ACC112 (cell line): ENCODE measurements around the gene AARS2.
A peak's percentile ranks its signal among the peaks of the same experiment; 100 is the strongest.
"Not testable (repeated sequence)": the region's sequence is repeated elsewhere in the genome, so short reads cannot be mapped to it uniquely, and the experiment has no call there.

ENCODE experiments used
- H2AFZ ChIP-seq: fragments of 200-600 bp; sonication (generic); one replicate; pipeline ENCODE4 v1.6.0; 2017; ENCODE audit warnings: antibody characterized with exemption, low read length; ENCODE audit not compliant: unreplicated experiment
- H3K27ac ChIP-seq: fragments of 200-600 bp; sonication (generic); 2 replicates; pipeline ENCODE4 v1.5.1; 2014; ENCODE audit warnings: low read depth, mild to moderate bottlenecking, antibody characterized with exemption, low read length, moderate library complexity
- H3K27me3 ChIP-seq: fragments of 200-600 bp; sonication (generic); 2 replicates; pipeline ENCODE4 v1.6.1; 2014; ENCODE audit warnings: mild to moderate bottlenecking, antibody characterized with exemption, low read length, moderate library complexity, mixed read lengths; ENCODE audit not compliant: insufficient read depth
- H3K36me3 ChIP-seq: fragments of 200-600 bp; sonication (generic); 2 replicates; pipeline ENCODE4 v1.6.1; 2016; ENCODE audit warnings: mild to moderate bottlenecking, antibody characterized with exemption, low read length, moderate library complexity, mixed read lengths; ENCODE audit not compliant: insufficient read depth
- H3K4me1 ChIP-seq: fragments of 200-600 bp; sonication (generic); one replicate; pipeline ENCODE4 v1.6.1; 2016; ENCODE audit warnings: low read length, mixed read lengths; ENCODE audit not compliant: insufficient read depth, unreplicated experiment, control insufficient read depth
- H3K4me3 ChIP-seq: fragments of 200-600 bp; sonication (generic); 2 replicates; pipeline ENCODE4 v1.5.1; 2014; ENCODE audit warnings: mild to moderate bottlenecking, low read depth, low read length
- H3K79me2 ChIP-seq: fragments of 200-600 bp; sonication (generic); one replicate; pipeline ENCODE4 v1.6.0; 2016; ENCODE audit warnings: low read length; ENCODE audit not compliant: control insufficient read depth, unreplicated experiment, insufficient read depth

Gene AARS2

DNA sequence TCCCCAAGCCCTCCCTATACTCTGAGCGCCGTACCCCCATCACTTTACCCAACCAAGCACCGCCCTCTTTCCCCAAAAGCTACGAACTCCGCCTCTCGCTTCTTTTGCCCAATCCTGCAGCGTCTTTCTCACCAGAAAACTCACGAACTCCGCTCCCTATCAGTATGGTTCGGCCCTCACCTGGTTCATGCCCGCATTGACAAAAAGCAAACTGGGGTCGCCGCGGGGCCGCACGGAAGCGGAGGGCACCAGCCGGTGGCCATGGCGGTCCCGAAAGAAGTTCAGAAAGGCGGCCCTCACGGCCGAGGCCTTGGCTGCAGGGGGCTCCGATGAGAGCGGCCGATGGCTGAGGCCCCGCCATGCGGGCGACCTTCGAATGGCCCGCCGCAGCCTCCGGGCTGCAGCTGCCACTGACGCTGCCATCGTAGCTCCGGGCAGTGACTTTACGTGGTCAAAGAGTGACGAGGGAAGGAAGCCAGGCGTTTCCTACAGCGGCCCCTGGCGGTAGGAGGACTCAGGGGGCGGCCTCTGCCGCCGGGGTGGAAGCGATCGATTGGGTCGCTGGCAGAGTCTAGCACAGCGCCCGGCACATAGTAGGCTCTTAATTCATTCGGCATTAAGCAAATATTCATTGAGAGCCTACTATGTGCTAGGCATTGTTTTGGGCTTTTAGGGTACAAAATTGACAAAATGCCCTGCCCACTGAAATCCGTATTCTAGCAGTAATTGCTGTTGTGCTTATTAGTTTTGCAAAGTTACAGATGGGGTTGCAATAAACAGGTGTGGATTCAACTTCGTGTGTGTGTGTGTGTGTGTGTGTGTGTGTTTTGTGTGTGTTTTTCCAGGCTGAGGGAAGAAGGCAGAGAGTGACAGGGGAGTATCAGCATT lies at the start of gene AARS2:
Gene AARS2 (minus strand): TSS at position 447 of the 888 bp plus-strand sequence. CDS start 24 bp downstream, at position 423.
- Histone ChIP-seq H3K79me2 (peaks cover 11% of the 10 kb centered on the region), H3K36me3 (peaks cover 19% of the 10 kb centered on the region; the same call in 1 of the 2 replicates), H3K27ac (no peak within 1 kb of the TSS), H3K27me3 (peaks cover 22% of the 10 kb centered on the region), H2AFZ (peak within 1 kb of the TSS; percentile 79), H3K4me3 (peak within 1 kb of the TSS; percentile 86), H3K4me1 (peaks cover 8% of the 10 kb centered on the region)

DNA sequence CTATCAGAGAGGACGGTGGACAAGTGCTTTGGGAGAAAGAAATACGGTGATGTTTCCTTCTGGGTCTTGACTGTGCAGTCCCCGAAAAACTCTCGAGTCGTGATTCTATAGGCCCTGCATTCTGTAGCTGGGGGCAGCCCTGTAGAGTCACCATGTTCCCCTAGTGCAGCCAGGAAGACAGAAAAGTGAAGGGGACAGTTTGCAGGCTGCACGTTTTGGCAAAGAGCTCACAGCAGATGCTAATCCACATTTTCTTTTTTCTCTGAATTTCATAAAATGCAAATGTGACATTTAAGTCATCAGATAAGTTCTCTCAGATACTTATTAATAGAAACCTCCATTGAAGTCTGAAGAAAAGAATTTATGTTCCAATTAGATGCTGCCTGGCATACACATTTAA lies 48.8 kb upstream of the AARS2 start:
- H3K27ac ChIP-seq: no peak overlapping the region
- no peaks in the 10 kb centered on the region for H3K4me1 ChIP-seq
- H3K4me3 ChIP-seq: no peak overlapping the region
- no peak overlapping the region for H2AFZ ChIP-seq
- H3K36me3 ChIP-seq: no peaks in the 10 kb centered on the region
- peaks cover 40% of the 10 kb centered on the region for H3K27me3 ChIP-seq
- no peaks in the 10 kb centered on the region for H3K79me2 ChIP-seq

DNA sequence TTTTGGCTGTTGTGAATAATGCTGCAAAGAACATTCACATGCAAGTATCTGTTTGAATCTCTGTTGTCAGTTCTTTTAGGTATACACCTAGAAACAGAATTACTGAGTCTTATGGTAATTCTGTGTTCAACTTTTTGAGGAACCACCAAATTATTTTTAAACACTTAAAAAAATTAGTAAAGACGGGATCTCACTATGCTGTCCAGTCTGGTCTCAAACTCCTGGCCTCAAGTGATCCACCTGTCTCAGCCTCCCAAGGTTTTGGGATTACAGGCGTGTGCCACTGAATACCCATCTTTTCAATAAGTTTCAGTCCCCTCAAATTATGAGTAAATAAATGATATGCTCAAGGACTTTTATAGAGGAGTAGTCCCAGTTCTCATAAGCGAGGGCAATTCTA lies 46.8 kb upstream of the AARS2 start:
- Histone ChIP-seq H3K4me1 (no peaks in the 10 kb centered on the region), H3K79me2 (no peaks in the 10 kb centered on the region), H3K36me3 (no peaks in the 10 kb centered on the region), H3K27ac (no peak overlapping the region), H2AFZ (no peak overlapping the region), H3K4me3 (no peak overlapping the region), H3K27me3 (peaks cover 59% of the 10 kb centered on the region)

DNA sequence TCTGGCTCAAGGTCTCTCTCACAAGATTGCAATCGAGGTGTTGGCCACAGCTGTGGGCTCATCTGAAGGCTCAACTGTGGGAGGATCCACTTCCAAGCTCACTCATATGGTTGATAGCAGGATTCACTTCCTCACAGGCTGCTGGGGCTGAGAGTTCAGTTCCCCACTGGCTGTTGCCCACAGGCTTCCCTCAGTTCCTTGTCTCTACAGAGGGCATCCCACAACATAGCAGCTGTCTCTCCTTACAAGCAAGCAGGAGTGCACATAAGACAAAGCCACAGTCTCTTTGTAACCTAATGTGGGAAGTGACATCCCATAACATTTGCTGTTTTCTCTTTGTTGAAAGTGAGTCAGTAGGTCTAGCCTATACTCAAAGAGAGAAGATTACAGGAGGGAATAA lies 43.3 kb upstream of the AARS2 start:
- Histone ChIP-seq H3K4me3 (no peak overlapping the region), H3K27ac (no peak overlapping the region), H3K4me1 (no peaks in the 10 kb centered on the region), H3K27me3 (peaks cover 59% of the 10 kb centered on the region), H3K79me2 (no peaks in the 10 kb centered on the region), H3K36me3 (no peaks in the 10 kb centered on the region), H2AFZ (no peak overlapping the region)

DNA sequence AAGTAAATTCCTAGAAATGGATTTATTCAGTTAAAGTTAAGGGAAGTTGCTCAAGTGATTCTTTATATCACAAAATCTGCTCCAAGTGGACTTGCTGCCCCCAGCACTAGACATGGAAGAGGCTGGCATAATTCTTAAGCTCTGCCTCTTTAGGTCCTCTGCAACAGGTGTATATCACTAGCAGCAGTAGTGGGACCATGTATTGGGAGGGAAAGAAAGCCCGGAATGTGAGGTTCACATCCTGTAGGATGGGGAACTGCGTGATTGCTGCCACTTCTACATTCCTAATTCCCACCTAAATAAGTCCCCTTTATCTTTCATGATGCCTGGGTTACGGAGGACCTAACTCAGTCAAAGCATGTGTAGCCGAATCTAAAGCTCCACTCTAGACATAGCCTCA lies 42.5 kb upstream of the AARS2 start:
- Histone ChIP-seq H3K36me3 (no peaks in the 10 kb centered on the region), H3K4me1 (no peaks in the 10 kb centered on the region), H2AFZ (no peak overlapping the region), H3K27ac (no peak overlapping the region), H3K79me2 (no peaks in the 10 kb centered on the region), H3K27me3 (peaks cover 51% of the 10 kb centered on the region), H3K4me3 (no peak overlapping the region)

DNA sequence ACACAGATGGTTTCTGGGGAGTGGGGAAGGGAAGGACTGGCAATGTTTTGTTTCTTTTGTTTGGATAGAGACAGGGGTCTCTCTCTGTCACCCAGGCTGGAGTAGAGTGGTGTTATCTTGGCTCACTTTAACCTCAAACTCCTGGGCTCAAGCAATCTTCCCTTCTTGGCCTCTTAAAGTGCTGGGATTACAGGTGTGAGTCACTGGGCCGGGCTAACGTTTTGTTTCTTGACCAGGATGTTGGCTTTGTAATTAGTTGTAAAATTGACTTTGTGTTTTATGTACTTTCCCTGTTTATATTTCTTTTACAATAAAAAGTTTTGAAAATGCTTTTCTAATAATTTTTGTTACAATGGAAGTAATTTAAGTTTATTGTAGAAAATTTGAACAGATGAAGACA lies 40.2 kb upstream of the AARS2 start:
- no peaks in the 10 kb centered on the region for H3K36me3 ChIP-seq
- no peak overlapping the region for H3K4me3 ChIP-seq
- H3K27me3 ChIP-seq: peaks cover 32% of the 10 kb centered on the region
- H3K27ac ChIP-seq: no peak overlapping the region
- H3K4me1 ChIP-seq: no peaks in the 10 kb centered on the region
- H3K79me2 ChIP-seq: no peaks in the 10 kb centered on the region
- H2AFZ ChIP-seq: no peak overlapping the region

DNA sequence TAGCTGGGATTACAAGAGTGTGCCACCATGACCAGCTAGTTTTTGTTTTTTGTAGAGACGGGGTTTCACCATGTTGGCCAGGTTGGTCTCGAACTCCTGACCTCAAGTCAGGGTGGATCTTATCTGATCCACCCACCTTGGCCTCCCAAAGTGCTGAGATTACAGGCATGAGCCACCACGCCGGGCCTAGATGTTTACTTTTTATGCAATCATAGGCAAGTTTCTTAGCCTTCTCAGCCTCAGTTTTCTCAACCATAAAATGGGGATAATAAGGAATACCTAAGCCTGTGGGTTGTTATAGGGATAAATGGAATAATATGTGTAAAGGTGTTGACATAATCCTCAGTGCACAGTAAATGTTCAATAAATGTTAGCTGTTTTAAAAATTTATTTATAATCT lies 39.1 kb upstream of the AARS2 start:
- Histone ChIP-seq H3K36me3 (no peaks in the 10 kb centered on the region), H3K4me3 (no peak overlapping the region), H3K27me3 (peaks cover 22% of the 10 kb centered on the region), H3K27ac (no peak overlapping the region), H2AFZ (no peak overlapping the region), H3K79me2 (no peaks in the 10 kb centered on the region), H3K4me1 (no peaks in the 10 kb centered on the region)

DNA sequence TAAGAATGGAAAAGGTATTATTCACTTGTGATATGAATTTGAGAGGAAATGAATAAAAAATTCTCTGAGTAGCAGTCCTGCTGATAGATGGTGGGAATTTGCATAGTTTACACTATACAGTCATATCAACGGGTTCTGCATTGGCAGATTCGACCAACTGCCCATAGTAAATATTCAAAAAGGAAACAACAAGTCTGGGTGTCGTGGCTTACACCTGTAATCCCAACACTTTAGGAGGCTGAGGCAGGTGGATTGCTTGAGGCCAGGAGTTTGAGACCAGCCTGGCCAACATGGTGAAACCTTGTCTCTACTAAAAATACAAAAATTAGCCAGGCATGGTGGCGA lies 37.5 kb upstream of the AARS2 start:
- not testable (repeated sequence) for H3K36me3 ChIP-seq, H3K79me2 ChIP-seq, H3K4me3 ChIP-seq, H2AFZ ChIP-seq, H3K4me1 ChIP-seq, H3K27me3 ChIP-seq, H3K27ac ChIP-seq

DNA sequence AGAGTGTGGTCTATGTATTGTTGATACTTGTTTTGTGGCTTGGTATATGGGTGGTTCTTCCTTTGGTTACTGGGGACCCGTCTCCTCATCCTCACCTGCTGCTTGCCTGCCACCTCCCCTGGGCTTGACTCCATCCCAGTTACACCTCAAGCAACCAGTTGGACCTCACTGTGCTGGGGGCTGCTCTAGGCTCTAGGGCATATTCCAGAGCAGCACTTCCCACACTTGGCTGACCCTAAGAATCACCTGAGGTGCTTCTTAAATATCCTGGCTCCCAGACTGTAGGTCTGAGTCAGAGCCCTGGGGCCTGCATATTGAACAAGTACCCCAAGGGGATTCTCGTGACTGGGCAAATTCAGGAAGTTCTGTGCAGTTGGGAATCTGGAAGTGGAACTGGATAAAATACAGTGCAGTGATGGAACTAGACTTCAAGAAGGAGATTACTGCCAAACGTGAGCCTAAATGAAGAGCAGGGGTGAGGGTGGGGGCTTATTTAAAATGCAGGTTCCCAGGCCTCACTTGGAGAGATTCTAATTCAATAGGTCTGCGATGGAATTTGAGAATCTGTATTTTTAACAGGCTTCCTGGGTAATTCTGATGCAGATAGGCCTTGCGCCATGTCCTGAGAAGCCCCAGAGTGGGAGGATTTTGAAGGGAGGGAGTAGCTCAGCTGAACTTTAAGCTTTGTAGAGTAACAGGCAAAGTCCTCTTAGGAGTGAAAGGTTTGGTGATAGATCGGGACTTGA lies 36.9 kb upstream of the AARS2 start:
- Histone ChIP-seq H3K4me3 (no peak overlapping the region), H3K27ac (no peak overlapping the region), H2AFZ (no peak overlapping the region), H3K79me2 (no peaks in the 10 kb centered on the region), H3K36me3 (no peaks in the 10 kb centered on the region), H3K27me3 (peaks cover 8% of the 10 kb centered on the region), H3K4me1 (no peaks in the 10 kb centered on the region)

DNA sequence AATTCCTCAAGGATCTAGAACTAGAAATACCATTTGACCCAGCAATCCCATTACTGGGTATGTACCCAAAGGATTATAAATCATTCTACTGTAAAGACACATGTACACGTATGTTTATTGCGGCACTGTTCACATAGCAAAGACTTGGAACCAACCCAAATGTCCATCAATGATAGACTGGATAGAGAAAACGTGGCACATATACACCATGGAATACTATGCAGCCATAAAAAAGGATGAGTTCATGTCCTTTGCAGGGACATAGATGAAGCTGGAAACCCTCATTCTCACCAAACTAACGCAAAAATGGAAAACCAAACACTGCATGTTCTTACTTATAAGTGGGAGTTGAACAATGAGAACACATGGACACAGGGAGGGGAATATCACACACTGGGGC lies 33.7 kb upstream of the AARS2 start:
- H3K36me3 ChIP-seq, H3K4me1 ChIP-seq, H2AFZ ChIP-seq, H3K27ac ChIP-seq, H3K4me3 ChIP-seq, H3K79me2 ChIP-seq: not testable (repeated sequence)
- H3K27me3 ChIP-seq: peaks cover 40% of the 10 kb centered on the region

DNA sequence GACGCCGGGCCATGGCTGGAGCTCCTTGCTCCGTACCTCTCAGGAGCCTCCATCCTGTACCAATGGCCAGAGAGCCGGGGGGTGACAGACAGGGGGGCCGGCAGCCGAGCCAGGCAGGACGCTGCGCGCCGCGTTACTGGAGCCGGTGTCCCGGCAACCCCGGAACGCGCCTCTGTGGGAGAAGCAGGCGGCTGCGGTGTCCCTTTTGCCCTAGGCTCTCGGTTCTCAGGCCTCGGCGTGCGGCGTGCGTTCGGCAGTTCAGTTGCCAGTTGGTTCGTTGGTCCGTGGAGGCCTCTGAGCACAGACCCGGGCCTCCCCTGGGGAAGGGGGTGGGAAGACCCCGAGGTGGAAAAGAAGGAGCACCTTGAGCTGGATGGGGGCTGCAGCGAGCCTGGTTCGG lies 29.3 kb upstream of the AARS2 start, which contains the start of gene SPATS1:
Gene SPATS1 (plus strand): TSS at position 162 of the 400 bp plus-strand sequence. CDS start 446 bp downstream, outside the sequence.
- peak within 1 kb of the TSS; percentile 63 for H3K4me3 ChIP-seq
- H2AFZ ChIP-seq: peak within 1 kb of the TSS; percentile 31
- H3K79me2 ChIP-seq: no peaks in the 10 kb centered on the region
- peaks cover 11% of the 10 kb centered on the region for H3K4me1 ChIP-seq
- no peaks in the 10 kb centered on the region for H3K36me3 ChIP-seq
- H3K27ac ChIP-seq: no peak within 1 kb of the TSS
- peaks cover 45% of the 10 kb centered on the region for H3K27me3 ChIP-seq
